Inflammatory macrophage (primary cell): ENCODE measurements around the gene MORC2.
A peak's percentile ranks its signal among the peaks of the same experiment; 100 is the strongest.

ENCODE experiments used
- DNase-seq, 2 donors: peaks; one replicate each; pipeline ENCODE4 v3.0.0-alpha.2; 2020 to 2022

MORC2 gene

DNA sequence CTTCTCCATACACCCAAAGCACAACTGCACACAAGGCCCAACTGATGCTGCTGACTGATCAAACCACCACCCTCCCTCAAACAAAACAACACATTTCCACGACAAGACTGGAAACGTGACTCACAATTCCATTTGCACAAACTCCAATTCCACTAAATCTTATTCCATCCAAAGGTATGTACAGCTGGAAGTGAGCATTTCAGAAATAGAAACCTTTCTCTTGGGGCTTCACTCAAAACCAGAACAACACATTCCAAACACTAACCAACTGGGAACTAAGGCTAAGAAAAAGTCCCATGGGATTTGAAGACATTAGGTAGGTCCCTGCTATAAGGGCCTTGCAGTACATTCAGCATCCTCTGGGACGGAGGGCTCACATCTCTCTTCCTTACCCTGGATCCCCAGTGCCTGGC lies 19.6 kb downstream of the MORC2 start:
- DNase-seq = no peak

DNA sequence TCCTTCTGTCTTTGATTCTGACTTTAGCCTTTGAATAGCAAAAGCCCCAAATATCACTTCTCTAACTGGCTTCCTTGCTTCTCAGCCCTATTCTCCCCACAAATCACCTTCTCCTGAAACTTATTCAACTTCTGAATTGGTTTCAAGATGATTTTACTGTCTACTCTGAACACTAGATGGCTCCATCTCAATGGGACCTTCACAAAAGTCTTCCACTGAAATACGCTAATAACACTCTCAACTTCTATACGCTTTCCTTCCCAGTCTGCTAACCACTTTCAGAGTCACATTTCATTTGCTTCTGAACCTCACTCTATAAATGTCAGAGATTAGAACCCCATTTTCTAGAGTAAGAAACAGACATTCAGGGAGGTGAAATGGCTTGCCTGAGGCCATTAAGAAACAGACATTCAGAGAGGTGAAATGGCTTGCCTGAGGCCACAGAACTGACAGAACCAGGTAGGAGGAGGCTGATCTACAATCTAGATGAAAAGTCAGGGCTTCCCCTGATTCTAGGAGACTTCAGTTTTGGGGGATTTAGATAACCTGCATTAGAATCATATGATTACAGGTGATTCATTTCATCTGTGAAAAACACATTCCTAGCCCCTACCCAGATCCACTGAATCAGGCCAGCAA lies 20.6 kb downstream of the MORC2 start:
- DNase-seq = peak; percentile 30 to 47

DNA sequence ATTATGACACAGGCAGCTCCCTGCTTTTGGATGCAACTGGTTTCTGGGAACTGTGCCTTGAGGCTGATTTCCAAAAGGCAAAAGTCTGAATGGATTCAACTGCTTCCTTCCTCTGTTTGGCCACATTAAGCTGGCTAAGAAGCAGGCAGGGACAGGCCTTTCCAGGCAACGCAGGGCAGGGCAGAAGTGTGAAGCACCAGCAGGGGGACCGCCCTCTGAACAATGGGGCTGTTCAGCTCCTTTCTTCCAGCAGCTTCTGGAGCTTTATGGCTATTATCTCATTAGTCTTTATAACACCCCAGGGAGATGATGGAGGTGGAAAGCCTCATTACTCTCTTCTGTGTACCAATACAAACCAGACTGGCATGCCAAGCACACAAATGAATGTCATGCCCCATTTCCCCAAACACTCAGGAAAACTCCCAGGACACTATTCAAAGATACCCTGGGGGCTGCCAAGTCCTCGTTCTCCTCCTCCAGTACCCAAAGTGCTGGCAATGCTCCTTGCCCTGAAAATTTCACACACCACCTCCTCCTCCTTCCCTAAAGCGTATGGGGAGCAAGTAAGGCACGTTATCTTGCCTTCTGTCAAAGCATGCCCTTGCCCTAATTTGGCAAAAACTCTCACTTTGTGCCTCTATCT lies 21.3 kb downstream of the MORC2 start:
- no peak for DNase-seq

DNA sequence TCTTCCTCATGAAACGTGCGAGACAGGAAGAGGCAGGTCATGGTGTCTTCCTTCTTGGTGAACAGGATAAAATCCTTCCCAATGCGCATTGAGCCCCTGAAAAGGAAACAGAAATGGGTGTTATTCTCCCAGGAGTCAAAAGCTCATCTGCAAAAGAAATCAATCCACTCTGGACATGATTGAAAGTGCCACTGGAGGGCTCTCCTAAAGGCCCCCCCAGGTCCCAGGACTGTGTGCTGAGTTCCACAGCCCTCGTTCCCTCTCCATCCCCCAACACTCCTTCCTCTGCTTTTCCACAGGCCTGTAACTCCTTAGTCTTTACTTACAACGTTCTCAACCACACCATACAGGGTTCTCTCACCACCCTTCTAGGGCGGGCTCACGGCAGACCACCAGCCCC lies 22.2 kb downstream of the MORC2 start:
- DNase-seq = no peak

DNA sequence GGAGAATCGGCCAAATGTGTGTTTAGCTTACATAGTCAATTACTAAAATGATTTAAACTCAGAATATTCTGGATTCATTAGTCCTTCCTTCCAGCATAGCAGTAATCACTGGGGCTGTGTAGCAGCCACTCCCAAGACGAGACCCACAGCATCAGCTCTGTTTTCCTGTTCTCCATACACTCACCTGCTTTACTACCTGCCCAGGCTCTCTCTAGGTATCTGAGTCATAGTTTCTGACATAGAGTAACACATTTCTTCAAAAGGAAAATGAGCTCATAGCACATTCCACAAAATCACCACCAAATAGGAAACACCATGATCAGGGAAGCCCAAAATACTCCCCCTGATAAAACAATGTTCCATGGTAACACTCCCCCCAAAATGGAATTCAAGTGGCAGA lies 22.9 kb downstream of the MORC2 start:
- DNase-seq = no peak

DNA sequence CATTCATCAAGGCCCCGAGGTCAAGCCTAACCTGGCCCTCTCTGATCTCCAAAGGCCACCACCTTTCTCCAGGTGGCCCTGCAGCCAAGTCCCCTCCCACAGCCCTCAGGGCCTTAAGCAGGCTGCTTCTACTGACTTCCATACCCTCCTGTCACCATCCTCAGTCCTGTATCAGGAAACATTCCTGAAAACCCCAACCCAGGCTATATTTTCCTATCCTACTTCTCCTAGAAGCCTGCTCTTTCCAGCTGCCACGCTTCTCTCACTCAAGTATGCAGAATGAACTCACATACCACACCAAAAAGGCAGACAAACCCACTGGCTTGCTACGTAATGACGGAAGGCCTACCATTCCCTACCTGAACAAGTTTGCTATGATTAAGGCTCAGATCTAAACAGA lies 23.6 kb downstream of the MORC2 start:
- no peak for DNase-seq

DNA sequence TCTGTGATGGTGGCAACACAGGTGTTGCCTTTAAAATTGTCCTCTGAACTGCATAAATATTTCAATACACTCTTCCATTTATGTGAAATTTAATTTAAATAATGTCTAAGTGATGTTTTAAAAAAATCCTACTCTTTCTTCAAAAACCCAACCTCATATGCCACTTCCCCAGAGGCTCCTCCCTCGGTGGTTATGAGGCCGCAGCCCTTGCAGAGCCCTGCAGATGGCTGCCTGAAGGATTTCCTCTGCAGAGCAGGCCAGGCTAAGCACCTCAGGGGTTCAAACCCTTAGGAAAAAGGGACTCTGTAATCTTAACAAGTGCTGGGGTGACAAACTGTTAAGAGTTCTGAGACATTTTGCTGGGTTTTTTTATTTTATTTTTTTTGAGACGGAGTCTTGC lies 25.2 kb downstream of the MORC2 start:
- DNase-seq = no peak

DNA sequence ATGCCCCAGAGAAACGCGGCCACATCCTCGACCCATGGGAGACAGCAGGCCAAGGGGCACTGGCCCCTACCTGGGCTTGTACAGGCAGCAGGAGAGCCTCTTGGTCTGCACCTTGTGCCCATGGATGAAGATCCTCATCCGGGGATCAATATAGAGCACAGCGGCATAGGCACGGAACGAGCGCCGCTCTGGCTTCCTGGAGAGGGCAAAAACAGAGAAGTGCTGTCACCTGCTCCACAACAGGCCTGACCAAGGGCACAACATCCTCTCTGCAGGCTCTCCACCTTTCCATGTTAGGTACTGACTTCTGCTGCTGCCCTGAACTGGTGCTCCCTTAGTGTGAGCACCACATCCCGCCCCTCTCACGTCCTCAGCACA lies 27.2 kb downstream of the MORC2 start:
- DNase-seq = no peak

DNA sequence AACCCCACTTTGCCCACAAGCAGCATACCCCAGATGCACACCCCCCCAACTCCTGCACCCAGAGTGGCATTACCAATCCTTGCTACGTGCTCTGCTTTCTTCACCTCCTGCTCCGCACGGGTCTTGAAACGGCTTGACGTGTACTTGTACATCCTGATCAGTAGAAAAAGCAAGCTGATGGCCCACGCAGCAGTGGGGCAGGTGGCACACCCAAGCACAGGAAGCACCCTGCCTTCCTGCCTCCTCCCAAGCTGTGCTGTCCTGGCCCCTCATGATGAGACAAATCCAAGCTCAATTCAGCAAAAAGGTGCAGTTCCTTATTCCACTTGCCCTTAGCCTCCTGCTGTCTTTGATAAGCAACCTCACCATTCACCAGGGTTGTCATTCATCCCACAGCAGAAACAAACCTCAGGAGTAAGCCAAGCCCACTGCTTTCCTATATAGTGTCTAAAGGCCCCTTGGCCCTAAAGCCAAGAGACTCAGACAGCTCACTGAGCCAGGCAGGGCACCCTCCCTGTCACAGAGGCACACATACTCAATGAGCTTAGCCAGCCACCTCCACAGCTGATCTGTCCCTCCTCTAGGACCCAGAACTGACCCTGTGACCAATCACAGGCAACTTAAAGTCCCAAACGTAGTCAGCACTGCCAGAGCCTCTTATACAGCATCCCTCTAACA lies 27.8 kb downstream of the MORC2 start:
- DNase-seq = no peak

DNA sequence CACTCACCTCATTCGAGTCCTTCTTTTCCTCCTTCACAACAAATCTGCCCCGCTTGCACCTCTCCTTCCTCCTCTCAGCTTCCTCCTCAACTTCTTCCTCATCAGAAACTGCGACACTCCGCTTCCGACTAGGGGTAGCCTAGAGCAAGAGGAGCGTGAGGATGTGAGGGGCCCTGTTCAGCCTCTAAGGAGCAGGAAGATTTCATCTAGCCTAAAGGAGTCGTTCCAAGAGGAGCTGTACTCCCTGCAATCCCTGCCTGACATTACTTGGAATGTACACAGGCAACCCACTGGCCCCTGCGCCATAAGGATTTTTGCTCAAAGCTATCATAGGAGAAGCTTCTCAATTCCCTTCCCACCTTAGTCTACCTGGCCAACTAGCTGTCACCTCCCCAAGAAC lies 34.5 kb downstream of the MORC2 start:
- no peak for DNase-seq

DNA sequence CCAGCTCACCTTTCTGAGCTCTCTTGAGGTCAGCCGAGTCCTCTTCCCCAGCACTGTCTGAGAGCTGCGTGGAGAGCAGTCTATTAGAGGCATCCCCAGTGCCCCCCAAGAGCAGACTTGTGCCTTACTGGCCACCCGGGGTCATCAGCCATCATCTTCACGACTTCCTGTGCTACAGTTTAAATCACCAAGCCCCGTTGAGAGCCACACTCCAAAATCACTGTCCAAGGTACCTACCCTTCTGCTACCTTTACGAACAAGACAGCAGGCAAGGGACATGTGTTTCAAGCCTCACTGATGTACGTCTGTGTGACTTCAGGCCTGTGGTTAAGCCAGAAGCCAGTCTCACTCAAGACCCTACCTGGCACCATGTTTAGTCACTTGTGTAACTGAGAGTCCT lies 35.1 kb downstream of the MORC2 start:
- no peak for DNase-seq

DNA sequence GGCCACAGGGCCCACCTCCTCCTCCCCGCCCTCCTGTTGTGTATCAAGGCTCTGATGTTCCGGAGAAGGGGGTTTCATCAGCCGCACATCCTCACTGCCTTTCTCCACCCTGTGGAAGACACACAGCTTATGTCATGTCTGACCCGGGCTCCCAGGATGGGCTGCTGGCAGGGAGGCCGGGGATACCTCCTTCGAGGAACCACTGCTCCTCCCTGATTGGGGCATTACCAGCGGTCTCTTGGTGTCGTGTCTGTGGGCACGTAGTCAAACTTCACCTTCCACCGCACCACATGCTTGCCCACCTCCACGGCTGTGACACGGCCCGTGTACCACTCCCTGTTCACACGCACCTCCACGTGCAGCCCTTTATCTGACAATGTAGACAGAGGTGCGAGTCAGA lies 35.9 kb downstream of the MORC2 start:
- no peak for DNase-seq

DNA sequence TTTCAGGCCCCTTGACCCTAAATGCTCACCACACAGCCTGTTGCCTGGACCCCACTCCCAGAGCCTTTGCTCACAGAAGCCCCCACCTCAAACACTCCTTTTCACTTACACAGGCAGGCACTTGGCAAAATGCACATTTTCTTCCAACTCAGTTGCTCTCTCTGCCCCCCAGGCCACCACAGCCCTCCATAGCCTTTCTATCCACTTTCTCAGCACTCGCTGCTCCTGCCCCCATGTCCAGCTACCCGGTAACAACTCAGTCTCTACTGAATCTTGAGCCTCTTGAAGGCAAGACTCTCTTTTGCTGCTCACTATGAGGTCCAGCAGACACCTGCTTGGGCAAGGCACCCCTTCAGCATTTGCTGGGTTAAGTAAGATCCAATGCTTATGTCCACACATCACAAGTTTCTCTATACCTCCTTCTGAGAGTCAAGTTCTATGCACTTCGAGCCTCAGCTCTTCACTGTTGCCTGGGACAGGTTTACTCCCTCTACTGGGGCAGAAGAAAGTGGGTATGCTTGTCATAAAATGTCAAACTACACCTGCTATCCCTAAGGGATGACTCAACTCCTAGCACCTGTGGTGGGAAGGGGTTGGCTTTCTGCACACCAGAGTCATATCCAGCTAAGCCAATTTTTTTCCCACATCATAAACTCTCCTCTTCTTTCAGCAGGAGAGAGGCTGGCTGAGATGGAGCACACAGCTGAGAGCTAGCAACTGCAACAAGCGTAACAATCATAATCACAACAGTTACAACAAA lies 36.9 kb downstream of the MORC2 start:
- DNase-seq = no peak

DNA sequence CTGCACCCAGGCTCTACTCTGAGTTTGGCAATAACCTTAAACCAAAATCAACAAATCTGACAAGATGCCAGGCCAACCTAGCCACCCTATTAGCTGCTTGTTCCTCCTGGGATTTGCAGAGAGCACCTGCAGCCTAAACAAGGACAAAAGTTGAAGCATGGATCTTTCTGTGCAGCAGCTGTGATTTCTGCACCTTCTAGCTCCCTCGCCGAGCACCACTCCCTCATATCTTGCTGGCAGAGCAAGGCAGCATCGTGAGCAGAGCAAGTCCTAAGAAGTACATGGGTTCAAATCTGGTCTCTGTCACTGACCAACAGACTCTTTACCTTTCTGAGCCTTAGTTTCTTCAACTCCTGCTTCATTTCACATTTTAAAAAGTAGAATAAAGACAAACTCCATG lies 38.3 kb downstream of the MORC2 start:
- no peak for DNase-seq

DNA sequence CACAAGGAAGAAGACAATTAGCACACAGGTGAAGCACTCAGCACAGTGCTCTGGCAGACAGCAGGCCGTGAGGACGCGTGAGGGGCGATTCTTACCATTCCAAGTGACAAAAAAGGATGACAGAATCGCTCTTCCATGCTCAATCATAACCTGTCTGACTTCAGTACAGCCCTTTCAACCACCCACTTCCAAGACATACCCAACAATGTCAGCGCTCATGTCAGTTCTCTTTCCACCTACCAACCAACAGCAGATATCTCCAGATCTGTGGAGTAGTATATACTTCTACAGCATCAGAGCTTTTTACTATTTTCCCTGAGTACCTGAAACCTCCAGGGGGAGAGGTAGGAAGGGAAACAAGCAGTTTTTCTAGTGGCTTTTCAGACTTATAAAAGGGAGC lies 40.2 kb downstream of the MORC2 start:
- no peak for DNase-seq

DNA sequence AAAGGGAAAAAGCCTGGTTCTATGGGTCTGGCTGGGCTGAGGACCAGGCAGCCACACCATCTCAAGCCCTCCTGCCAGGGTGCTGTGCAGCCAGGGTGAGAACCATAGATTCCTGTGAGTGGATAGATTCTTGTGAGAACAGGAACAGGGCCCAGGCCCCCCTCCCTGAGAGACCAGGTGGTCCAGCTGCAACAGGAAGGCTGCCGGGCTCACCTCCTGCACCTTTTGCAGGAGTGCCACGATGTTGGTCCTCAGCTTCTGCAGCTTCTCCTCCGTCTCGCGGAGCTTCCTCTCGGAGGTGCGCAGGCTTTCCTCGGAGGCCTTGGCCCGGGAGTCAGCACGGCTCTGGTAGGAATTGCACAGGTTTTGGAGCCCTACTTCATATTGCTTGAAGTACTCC lies 40.8 kb downstream of the MORC2 start:
- DNase-seq = no peak

DNA sequence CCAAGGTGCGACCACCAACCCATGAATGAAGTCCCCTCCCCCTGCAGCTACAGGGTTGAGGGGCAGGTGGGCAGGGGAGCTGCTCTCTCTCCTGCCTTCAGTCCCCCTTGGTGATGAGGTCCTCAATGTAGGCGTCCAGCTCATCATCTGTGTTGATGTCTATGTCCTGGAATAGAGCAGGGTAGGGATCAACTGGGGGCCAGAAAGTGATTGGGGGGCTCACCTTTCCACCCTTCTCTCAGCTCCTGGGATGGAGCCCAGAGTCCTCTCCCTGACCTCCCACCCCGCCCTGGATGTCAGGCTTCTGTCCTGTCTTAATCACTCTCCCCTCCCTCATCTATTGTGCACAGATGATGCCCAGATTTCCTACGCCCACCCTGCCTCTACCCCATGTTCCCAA lies 41.9 kb downstream of the MORC2 start:
- DNase-seq = no peak

DNA sequence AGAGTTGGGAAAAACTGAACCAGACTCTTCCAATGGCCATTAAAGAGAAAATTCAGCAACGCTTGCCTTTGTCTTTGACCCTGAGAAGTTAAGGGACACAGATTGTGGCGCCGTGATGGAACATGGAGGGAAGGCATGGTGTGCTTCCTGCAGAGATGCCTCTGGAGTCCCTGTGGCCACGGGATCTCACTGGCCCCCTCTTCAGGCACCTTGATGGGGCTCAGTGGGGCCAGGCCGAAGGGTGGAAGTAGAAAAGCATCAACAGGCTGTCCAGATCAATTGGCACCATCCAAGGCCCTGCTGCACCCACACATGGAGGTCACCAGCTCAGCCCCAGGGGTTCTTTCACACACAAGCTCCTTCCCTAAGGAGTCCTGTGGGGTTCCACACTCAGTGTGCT lies 42.9 kb downstream of the MORC2 start:
- no peak for DNase-seq

DNA sequence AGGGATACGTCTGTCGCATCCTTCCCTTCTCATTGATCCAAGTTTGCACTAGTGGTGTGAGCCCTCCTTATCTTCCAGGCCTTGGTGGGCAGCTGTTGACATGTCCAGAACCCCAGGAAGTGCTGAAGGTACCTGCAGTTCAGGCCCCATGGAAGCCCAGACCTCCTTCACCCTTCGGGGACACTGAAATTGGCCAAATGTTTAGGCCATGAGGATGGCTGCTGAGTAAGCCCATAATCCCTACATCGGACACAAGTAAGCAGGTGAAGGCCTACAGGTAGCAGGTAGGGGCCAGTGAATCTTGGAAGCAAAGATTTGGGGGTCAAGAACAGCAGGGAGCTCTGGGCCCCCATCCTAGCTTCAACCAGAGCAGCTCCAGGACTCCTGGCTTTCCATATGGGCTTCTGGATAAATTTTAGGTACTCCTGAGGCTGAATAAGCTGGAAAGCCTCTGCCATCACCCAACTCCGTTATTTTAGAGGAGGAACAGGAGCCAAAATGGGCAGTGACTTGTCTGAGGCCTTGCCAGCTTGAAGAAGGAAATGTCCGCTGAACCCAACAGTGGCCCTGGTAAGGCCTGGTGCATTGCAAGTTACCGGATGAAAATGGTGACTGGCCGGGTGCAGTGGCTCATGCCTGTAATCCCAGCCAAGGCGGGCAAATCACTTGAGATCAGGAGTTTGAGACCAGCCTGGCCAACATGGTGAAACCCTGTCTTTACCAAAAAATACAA lies 45.2 kb downstream of the MORC2 start:
- DNase-seq = no peak

DNA sequence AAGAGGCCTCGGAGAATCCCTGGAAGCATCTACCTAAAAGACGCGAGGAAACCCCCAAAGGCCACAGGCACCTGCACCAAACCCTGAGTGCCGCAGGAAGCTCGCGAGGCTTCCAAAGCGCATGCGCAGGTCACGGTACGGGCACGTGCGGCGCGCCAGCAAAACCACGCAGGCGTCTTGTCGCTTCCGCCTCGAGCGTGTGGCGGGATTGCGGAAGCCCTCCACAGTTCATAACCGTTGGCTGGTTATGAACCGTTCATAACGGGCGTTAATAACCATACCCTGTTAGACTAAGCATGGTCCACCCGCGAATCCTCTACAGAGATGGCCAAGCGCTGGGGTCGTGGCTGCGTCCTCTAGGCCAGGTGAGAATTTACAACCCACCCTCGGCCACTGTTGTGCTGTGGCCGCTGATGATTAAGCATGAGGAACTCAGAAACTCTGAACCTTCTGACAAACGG lies 46.4 kb downstream of the MORC2 start:
- peak; percentile 73 to 81 for DNase-seq

DNA sequence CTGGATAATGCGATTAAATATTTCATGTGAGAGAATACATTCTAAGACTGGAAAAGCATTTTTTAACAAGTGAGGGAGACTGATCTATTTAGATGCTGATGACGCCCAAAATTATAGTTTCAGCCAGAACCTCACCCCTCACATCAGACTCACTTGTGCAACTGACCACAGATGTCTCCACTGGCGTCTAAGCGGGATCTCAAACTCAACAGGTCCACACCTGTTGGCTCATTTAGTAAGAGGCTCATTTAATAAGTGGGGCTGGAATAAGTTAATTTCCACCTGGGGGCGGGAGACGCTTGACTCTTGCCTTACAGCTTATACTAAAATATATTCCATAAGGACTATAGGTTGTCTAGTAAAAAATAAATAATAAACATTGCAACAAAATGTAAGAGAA lies 47.5 kb downstream of the MORC2 start:
- no peak for DNase-seq

DNA sequence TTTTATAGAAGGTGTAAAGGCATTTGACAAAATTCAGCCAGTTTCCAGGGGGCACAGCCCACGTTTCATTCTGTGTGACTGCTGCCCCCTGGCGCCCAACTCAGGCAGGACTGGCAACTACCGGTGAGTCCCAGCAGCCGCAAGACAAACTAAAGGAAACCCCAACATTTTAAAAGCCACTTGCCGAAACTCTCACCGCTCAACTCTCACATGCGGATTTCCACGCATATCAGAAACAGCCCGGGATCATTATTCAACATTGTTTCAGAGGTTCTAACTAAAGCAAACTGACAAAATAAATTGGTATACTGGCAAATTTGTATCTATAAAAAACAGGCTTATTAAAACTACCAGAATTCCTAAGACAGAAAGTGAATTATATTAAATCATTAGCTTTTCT lies 48.2 kb downstream of the MORC2 start:
- DNase-seq = peak; percentile 70

DNA sequence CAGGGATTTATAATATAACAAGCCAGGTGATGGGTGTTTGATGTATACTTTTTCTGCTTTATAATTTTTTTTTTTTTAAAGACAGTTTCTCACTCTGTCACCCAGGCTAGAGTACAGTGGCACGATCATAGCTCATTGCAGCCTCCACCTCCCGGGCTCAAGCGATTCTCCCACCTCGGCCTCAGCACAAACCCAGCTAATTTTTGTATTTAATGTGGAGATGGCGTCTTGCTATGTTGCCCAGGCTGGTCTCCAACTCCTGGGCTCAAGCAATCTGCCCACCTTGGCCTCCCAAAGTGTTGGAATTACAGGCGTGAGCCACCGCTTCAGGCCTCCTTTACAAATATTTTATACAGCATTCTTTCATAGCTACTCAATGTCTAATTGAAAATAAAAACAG lies 48.6 kb downstream of the MORC2 start:
- DNase-seq = no peak
